GM23338 (cell line): Measurements from ENCODE around the gene CHMP4B. TPM values are rescaled to one million over a fixed set of nuclear protein-coding genes. Genes with fewer than 3 reads are reported as not detected.

Experiments
- ATAC-seq: fragments of 200-7000 bp; cut with Tn5 transposase; 3 replicates; pipeline ENCODE4 v1.9.1; 2020
- DNase-seq: peaks from one replicate; pipeline ENCODE4 v3.0.0-alpha.2; 2015; ENCODE audit warnings: low spot score
- H2AFZ ChIP-seq: fragments of 200-600 bp; sonication (generic); 2 replicates; pipeline ENCODE4 v1.8.0; 2016; ENCODE audit warnings: antibody characterized with exemption, mild to moderate bottlenecking, moderate library complexity
- H3F3A ChIP-seq: fragments of 200-600 bp; sonication (generic); replicated peaks from 2 replicates; pipeline ENCODE4 v1.8.0; 2017; ENCODE audit warnings: antibody characterized with exemption, mixed run types, low read depth
- H3K27ac ChIP-seq: fragments of 200-600 bp; sonication (generic); 2 replicates; pipeline ENCODE4 v1.6.1; 2016; ENCODE audit warnings: low read depth
- H3K27me3 ChIP-seq: fragments of 200-600 bp; sonication (generic); 2 replicates; pipeline ENCODE4 v1.8.0; 2016; ENCODE audit warnings: mild to moderate bottlenecking, mixed run types, moderate library complexity; ENCODE audit not compliant: insufficient read depth
- H3K36me3 ChIP-seq: fragments of 200-600 bp; sonication (generic); 2 replicates; pipeline ENCODE4 v1.8.0; 2016; ENCODE audit warnings: mild to moderate bottlenecking; ENCODE audit not compliant: insufficient read depth
- H3K4me1 ChIP-seq: fragments of 200-600 bp; sonication (generic); 2 replicates; pipeline ENCODE4 v1.8.0; 2016; ENCODE audit warnings: mild to moderate bottlenecking, moderate library complexity; ENCODE audit not compliant: insufficient read depth
- H3K4me2 ChIP-seq: fragments of 200-600 bp; sonication (generic); 2 replicates; pipeline ENCODE4 v1.7.1; 2017; ENCODE audit warnings: mixed run types
- H3K4me3 ChIP-seq: fragments of 200-600 bp; sonication (generic); 2 replicates; pipeline ENCODE4 v1.6.1; 2016; ENCODE audit warnings: mixed run types
- H3K79me2 ChIP-seq: fragments of 200-600 bp; sonication (generic); replicated peaks from 2 replicates; pipeline ENCODE4 v1.8.0; 2017; ENCODE audit warnings: mild to moderate bottlenecking; ENCODE audit not compliant: insufficient read depth
- H3K9me2 ChIP-seq: fragments of 200-600 bp; sonication (generic); 2 replicates; pipeline ENCODE4 v1.8.0; 2017; ENCODE audit not compliant: insufficient read depth
- H4K20me1 ChIP-seq: fragments of 200-600 bp; sonication (generic); replicated peaks from 2 replicates; pipeline ENCODE4 v1.8.0; 2017; ENCODE audit warnings: mild to moderate bottlenecking; ENCODE audit not compliant: insufficient read depth
- H3K27ac Mint-ChIP-seq: 2 replicates; pipeline ENCODE4 v1.8.0; 2020; ENCODE audit warnings: inconsistent platforms, mild to moderate bottlenecking, moderate library complexity, mixed read lengths
- H3K27me3 Mint-ChIP-seq: 3 replicates; pipeline ENCODE4 v1.8.0; 2022; ENCODE audit warnings: low read depth, mild to moderate bottlenecking, moderate library complexity, mixed read lengths, inconsistent platforms; ENCODE audit not compliant: insufficient read depth, poor library complexity
- H3K36me3 Mint-ChIP-seq: 3 replicates; pipeline ENCODE4 v1.8.0; 2021; ENCODE audit warnings: low read depth, mild to moderate bottlenecking, inconsistent platforms, moderate library complexity, mixed read lengths
- H3K4me1 Mint-ChIP-seq: 3 replicates; pipeline ENCODE4 v1.8.0; 2020; ENCODE audit warnings: mild to moderate bottlenecking, inconsistent platforms, mixed read lengths
- H3K4me3 Mint-ChIP-seq: 3 replicates; pipeline ENCODE4 v1.8.0; 2021; ENCODE audit warnings: moderate library complexity, mild to moderate bottlenecking, inconsistent platforms, mixed read lengths
- H3K9me3 Mint-ChIP-seq: 3 replicates; pipeline ENCODE4 v1.8.0; 2020; ENCODE audit warnings: moderate library complexity, mild to moderate bottlenecking, inconsistent platforms, mixed read lengths
- EZH2 ChIP-seq: fragments of 200-600 bp; sonication (generic); IDR thresholded peaks from one replicate; pipeline ENCODE4 v1.8.0; 2017; ENCODE audit warnings: antibody characterized with exemption, mild to moderate bottlenecking, low read depth; ENCODE audit not compliant: unreplicated experiment
- EZH2phosphoT487 ChIP-seq: fragments of 200-600 bp; sonication (generic); IDR thresholded peaks from one replicate; pipeline ENCODE4 v1.8.1; 2018; ENCODE audit warnings: antibody characterized with exemption; ENCODE audit not compliant: unreplicated experiment
- NANOG ChIP-seq: IDR thresholded peaks from 2 replicates; pipeline ENCODE4 v1.6.1; 2016; ENCODE audit warnings: antibody characterized with exemption, borderline replicate concordance
- POLR2AphosphoS5 ChIP-seq: IDR thresholded peaks from 2 replicates; pipeline ENCODE4 v1.6.1; 2016; ENCODE audit warnings: antibody characterized with exemption, low read depth
- STAT1 ChIP-seq: IDR thresholded peaks from one replicate; pipeline ENCODE4 v1.6.1; 2016; ENCODE audit warnings: antibody characterized with exemption; ENCODE audit not compliant: unreplicated experiment
- ZNF331 ChIP-seq: fragments of 250-450 bp; sonication (Bioruptor Pico); IDR thresholded peaks from 2 replicates; pipeline ENCODE4 v1.5.0; 2020; ENCODE audit warnings: low read depth, mild to moderate bottlenecking, moderate library complexity
- polyA plus RNA-seq: library from polyadenylated mRNA; unstranded; fragments of >200 nt; fragmentation: Nextera tagmentation; extraction: Ambion mirVana; gene quantifications from 2 replicates; pipeline ENCODE4 v1.2.1, GENCODE V29; 2016
- total RNA-seq: library from RNA; depleted of rRNA; stranded (reverse); fragments of >200 nt; shearing (Covaris generic); gene quantifications from 2 replicates; pipeline ENCODE4 v1.2.3, GENCODE V29; 2014
- TF ChIP-seq, protein P1 (sequence below): IDR thresholded peaks from one replicate; pipeline ENCODE4 v1.6.1; 2018; ENCODE audit warnings: antibody characterized with exemption; ENCODE audit not compliant: unreplicated experiment
- TF ChIP-seq, protein P2 (sequence below), 2 experiments: fragments of 200-600 bp in 1 of 2; sonication (generic) in 1 of 2; conservative IDR thresholded peaks; 2 replicates each; pipeline versions ENCODE4 v1.5.1 to v1.6.1; 2016 to 2017; ENCODE audit warnings: antibody characterized with exemption in 2 of 2, low read depth in 2 of 2, mild to moderate bottlenecking in 2 of 2, moderate library complexity in 1 of 2
- TF ChIP-seq, protein P3 (sequence below): fragments of 250-450 bp; sonication (Bioruptor Pico); IDR thresholded peaks from 2 replicates; pipeline ENCODE4 v1.5.0; 2020; ENCODE audit warnings: mild to moderate bottlenecking, moderate library complexity

CHMP4B gene
- total and polyA plus RNA-seq, 2 experiments from 2014 or later = 14.5 to 49.3 TPM

DNA sequence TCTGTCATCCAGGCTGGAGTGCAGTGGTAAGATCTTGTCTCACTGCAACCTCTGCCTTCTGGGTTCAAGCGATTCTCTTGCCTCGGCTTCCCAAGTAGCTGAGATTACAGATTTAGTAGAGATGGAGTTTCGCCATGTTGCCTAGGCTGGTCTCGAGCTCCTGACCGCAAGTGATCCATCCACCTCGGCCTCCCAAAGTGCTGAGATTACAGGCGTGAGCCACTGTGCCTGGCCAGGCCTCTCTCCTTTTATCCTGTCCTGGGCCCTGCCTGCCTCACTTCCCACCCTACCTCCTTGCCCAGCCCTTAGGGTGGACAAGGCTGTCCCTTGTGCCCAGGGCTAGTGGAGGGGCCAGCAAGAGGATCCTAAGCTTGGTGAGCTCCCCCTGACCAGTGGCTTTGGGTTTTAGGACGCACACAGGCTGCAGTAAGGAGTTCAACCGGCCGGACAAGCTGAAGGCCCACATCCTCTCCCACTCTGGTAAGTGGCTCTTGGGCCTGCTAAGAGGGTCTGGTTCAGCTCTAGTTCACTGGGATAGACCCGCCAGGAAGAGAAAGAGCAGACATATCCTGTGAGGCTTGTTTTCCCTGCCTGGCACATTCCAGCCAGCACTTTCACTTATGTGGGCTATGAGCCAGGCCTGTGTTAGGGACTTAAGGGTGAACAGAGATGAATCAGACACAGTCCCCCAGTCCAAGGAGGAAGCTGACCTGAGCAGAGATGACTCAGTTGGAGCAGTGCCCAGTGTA lies 21.9 kb upstream of the CHMP4B start:
- Mint-ChIP-seq H3K9me3 (no peaks in the 10 kb centered on the region; the same call in 2 of the 3 replicates), H3K4me1 (peaks cover 2% of the 10 kb centered on the region; the same call in 1 of the 3 replicates), H3K27ac (no peak overlapping the region), H3K4me3 (no peak overlapping the region), H3K36me3 (no peaks in the 10 kb centered on the region), H3K27me3 (peaks cover 8% of the 10 kb centered on the region)
- H4K20me1 ChIP-seq = no peaks in the 10 kb centered on the region
- no peak for DNase-seq
- no peaks in the 10 kb centered on the region for H3K79me2 ChIP-seq
- H3K4me2 ChIP-seq = no peak overlapping the region
- H3F3A ChIP-seq = no peaks in the 10 kb centered on the region
- TF ChIP-seq POLR2AphosphoS5 (no peak), STAT1 (no peak), NANOG (no peak), EZH2 (no peak), ZNF331 (no peak), EZH2phosphoT487 (no peak)
- TF ChIP-seq, protein P1, sequence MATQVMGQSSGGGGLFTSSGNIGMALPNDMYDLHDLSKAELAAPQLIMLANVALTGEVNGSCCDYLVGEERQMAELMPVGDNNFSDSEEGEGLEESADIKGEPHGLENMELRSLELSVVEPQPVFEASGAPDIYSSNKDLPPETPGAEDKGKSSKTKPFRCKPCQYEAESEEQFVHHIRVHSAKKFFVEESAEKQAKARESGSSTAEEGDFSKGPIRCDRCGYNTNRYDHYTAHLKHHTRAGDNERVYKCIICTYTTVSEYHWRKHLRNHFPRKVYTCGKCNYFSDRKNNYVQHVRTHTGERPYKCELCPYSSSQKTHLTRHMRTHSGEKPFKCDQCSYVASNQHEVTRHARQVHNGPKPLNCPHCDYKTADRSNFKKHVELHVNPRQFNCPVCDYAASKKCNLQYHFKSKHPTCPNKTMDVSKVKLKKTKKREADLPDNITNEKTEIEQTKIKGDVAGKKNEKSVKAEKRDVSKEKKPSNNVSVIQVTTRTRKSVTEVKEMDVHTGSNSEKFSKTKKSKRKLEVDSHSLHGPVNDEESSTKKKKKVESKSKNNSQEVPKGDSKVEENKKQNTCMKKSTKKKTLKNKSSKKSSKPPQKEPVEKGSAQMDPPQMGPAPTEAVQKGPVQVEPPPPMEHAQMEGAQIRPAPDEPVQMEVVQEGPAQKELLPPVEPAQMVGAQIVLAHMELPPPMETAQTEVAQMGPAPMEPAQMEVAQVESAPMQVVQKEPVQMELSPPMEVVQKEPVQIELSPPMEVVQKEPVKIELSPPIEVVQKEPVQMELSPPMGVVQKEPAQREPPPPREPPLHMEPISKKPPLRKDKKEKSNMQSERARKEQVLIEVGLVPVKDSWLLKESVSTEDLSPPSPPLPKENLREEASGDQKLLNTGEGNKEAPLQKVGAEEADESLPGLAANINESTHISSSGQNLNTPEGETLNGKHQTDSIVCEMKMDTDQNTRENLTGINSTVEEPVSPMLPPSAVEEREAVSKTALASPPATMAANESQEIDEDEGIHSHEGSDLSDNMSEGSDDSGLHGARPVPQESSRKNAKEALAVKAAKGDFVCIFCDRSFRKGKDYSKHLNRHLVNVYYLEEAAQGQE = no peak
- TF ChIP-seq, protein P2, sequence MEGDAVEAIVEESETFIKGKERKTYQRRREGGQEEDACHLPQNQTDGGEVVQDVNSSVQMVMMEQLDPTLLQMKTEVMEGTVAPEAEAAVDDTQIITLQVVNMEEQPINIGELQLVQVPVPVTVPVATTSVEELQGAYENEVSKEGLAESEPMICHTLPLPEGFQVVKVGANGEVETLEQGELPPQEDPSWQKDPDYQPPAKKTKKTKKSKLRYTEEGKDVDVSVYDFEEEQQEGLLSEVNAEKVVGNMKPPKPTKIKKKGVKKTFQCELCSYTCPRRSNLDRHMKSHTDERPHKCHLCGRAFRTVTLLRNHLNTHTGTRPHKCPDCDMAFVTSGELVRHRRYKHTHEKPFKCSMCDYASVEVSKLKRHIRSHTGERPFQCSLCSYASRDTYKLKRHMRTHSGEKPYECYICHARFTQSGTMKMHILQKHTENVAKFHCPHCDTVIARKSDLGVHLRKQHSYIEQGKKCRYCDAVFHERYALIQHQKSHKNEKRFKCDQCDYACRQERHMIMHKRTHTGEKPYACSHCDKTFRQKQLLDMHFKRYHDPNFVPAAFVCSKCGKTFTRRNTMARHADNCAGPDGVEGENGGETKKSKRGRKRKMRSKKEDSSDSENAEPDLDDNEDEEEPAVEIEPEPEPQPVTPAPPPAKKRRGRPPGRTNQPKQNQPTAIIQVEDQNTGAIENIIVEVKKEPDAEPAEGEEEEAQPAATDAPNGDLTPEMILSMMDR (conservative IDR thresholded peaks at IDR 0.05; ENCODE audit: low read depth in 2 of 2) = no peak
- H3K4me1 ChIP-seq = no peaks in the 10 kb centered on the region
- no peak overlapping the region for H3K27ac ChIP-seq
- no peak for ATAC-seq
- no peak overlapping the region for H2AFZ ChIP-seq
- H3K27me3 ChIP-seq = no peaks in the 10 kb centered on the region
- no peaks in the 10 kb centered on the region for H3K9me2 ChIP-seq
- no peak overlapping the region for H3K4me3 ChIP-seq
- H3K36me3 ChIP-seq = no peaks in the 10 kb centered on the region

DNA sequence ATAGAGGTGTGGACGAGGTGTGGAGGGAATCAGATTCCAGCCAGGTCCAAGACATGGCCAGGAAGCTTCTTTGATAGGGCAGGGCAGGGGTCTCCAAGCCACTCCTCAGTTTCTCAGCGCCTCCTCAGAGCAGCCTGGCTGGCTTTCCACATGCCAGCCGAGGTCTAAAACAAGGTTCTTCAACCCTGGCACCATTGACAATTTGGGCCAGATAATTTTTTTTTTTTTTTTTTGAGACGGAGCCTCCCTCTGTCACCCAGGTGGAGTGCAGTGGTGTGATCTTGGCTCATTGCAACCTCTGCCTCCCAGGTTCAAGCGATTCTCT lies 21.3 kb upstream of the CHMP4B start:
- peaks cover 2% of the 10 kb centered on the region; the same call in 1 of the 3 replicates for H3K4me1 Mint-ChIP-seq
- TF ChIP-seq, protein P3, sequence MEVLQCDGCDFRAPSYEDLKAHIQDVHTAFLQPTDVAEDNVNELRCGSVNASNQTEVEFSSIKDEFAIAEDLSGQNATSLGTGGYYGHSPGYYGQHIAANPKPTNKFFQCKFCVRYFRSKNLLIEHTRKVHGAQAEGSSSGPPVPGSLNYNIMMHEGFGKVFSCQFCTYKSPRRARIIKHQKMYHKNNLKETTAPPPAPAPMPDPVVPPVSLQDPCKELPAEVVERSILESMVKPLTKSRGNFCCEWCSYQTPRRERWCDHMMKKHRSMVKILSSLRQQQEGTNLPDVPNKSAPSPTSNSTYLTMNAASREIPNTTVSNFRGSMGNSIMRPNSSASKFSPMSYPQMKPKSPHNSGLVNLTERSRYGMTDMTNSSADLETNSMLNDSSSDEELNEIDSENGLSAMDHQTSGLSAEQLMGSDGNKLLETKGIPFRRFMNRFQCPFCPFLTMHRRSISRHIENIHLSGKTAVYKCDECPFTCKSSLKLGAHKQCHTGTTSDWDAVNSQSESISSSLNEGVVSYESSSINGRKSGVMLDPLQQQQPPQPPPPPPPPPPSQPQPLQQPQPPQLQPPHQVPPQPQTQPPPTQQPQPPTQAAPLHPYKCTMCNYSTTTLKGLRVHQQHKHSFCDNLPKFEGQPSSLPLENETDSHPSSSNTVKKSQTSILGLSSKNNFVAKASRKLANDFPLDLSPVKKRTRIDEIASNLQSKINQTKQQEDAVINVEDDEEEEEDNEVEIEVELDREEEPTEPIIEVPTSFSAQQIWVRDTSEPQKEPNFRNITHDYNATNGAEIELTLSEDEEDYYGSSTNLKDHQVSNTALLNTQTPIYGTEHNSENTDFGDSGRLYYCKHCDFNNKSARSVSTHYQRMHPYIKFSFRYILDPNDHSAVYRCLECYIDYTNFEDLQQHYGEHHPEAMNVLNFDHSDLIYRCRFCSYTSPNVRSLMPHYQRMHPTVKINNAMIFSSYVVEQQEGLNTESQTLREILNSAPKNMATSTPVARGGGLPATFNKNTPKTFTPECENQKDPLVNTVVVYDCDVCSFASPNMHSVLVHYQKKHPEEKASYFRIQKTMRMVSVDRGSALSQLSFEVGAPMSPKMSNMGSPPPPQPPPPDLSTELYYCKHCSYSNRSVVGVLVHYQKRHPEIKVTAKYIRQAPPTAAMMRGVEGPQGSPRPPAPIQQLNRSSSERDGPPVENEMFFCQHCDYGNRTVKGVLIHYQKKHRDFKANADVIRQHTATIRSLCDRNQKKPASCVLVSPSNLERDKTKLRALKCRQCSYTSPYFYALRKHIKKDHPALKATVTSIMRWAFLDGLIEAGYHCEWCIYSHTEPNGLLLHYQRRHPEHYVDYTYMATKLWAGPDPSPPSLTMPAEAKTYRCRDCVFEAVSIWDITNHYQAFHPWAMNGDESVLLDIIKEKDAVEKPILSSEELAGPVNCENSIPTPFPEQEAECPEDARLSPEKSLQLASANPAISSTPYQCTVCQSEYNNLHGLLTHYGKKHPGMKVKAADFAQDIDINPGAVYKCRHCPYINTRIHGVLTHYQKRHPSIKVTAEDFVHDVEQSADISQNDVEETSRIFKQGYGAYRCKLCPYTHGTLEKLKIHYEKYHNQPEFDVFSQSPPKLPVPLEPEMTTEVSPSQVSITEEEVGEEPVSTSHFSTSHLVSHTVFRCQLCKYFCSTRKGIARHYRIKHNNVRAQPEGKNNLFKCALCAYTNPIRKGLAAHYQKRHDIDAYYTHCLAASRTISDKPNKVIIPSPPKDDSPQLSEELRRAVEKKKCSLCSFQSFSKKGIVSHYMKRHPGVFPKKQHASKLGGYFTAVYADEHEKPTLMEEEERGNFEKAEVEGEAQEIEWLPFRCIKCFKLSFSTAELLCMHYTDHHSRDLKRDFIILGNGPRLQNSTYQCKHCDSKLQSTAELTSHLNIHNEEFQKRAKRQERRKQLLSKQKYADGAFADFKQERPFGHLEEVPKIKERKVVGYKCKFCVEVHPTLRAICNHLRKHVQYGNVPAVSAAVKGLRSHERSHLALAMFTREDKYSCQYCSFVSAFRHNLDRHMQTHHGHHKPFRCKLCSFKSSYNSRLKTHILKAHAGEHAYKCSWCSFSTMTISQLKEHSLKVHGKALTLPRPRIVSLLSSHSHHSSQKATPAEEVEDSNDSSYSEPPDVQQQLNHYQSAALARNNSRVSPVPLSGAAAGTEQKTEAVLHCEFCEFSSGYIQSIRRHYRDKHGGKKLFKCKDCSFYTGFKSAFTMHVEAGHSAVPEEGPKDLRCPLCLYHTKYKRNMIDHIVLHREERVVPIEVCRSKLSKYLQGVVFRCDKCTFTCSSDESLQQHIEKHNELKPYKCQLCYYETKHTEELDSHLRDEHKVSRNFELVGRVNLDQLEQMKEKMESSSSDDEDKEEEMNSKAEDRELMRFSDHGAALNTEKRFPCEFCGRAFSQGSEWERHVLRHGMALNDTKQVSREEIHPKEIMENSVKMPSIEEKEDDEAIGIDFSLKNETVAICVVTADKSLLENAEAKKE (CRISPR knock-in tag) = no peak

More for the DNA sequence above, 21.3 kb upstream of the CHMP4B start:
- Mint-ChIP-seq H3K36me3 (no peaks in the 10 kb centered on the region), H3K27ac (no peak overlapping the region), H3K9me3 (no peaks in the 10 kb centered on the region; the same call in 2 of the 3 replicates), H3K4me3 (no peak overlapping the region), H3K27me3 (peaks cover 8% of the 10 kb centered on the region)
- Histone ChIP-seq H3K4me2 (no peak overlapping the region), H3K36me3 (no peaks in the 10 kb centered on the region), H3K4me3 (no peak overlapping the region), H3K9me2 (no peaks in the 10 kb centered on the region), H3K4me1 (no peaks in the 10 kb centered on the region), H3F3A (no peaks in the 10 kb centered on the region), H3K27ac (no peak overlapping the region), H3K27me3 (no peaks in the 10 kb centered on the region), H3K79me2 (no peaks in the 10 kb centered on the region), H2AFZ (no peak overlapping the region), H4K20me1 (no peaks in the 10 kb centered on the region)
- ATAC-seq (no peak), DNase-seq (no peak)
